ENCODE measurements around the gene SVIL. TPM values are rescaled to one million over a fixed set of nuclear protein-coding genes. Genes with fewer than 3 reads are reported as not detected.

Gene SVIL
- total and polyA plus RNA-seq, 2 donors (not counting 1 experiment from before 2014, with no cell fraction given): 17.7 to 94.3 TPM

DNA sequence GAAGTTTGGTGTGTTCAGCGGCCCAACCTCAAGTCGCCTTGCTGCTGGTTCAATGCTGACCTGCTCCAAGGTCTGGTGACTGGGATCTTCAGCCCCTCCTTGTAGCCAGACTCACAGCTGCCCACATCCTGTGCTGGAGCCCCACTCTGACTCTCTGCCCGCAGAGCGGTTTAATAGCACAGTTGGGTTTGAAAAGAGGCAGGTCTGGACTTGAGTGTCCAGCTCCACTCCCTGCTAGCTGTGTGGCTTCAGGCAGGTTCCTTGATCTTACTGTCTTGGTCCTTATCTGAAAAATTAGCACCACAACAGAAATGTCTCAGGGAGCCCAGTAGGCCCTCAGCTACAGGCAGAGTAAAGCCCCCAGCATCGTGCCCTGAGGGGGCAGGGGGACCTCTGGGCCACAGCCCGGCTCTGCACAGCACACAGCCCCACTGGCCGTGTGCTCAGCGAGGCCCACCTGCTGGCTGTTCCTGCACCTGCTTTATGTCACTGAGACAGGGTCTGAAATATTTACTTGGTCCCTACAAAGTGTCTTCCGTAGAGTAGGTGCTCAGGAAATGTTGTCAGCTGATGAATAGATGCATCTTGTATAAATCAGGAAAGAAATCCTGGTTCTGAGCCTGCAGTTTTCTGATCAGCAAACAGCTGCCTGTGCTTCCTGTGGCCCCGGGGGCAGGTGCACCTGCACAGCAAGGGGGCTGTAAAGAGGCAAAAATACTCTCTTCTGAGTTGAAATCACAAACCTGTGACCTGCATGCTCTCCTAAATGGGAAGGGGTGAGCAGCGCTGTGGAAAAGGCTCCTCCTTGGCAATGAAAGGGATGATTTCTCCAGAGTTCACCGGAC, 155.5 kb downstream of the SVIL start:
- Histone ChIP-seq H3K4me2 (ENCODE audit: extremely low read depth, insufficient read depth, low read length) (no peak overlapping the region), H3K79me2 (ENCODE audit: control insufficient read depth, insufficient read depth, low read length) (no peaks in the 10 kb centered on the region), H2AFZ (ENCODE audit: low read length) (no peak overlapping the region), H3K27ac (ENCODE audit: insufficient read depth, low read length) (no peak overlapping the region), H3K9ac (ENCODE audit: insufficient read depth, low read length) (no peak overlapping the region), H3K4me1 (ENCODE audit: control insufficient read depth, extremely low read depth, insufficient read depth, low read length) (peaks cover 8% of the 10 kb centered on the region), H3K9me3 (ENCODE audit: control insufficient read depth, insufficient read depth, low read depth, low read length) (no peaks in the 10 kb centered on the region), H3K27me3 (ENCODE audit: control insufficient read depth, insufficient read depth, low read length) (no peaks in the 10 kb centered on the region), H3K36me3 (ENCODE audit: control insufficient read depth, insufficient read depth, low read length) (peaks cover 9% of the 10 kb centered on the region), H4K20me1 (ENCODE audit: control insufficient read depth, extremely low read depth, insufficient read depth, low read length) (no peaks in the 10 kb centered on the region), H3K4me3 (replicated peaks in 1 of 4; ENCODE audit: control extremely low read depth in 1 of 4, insufficient read depth in 1 of 4, low read depth in 3 of 4, low read length in 4 of 4) (no peak overlapping the region)
- TF ChIP-seq, protein P1, sequence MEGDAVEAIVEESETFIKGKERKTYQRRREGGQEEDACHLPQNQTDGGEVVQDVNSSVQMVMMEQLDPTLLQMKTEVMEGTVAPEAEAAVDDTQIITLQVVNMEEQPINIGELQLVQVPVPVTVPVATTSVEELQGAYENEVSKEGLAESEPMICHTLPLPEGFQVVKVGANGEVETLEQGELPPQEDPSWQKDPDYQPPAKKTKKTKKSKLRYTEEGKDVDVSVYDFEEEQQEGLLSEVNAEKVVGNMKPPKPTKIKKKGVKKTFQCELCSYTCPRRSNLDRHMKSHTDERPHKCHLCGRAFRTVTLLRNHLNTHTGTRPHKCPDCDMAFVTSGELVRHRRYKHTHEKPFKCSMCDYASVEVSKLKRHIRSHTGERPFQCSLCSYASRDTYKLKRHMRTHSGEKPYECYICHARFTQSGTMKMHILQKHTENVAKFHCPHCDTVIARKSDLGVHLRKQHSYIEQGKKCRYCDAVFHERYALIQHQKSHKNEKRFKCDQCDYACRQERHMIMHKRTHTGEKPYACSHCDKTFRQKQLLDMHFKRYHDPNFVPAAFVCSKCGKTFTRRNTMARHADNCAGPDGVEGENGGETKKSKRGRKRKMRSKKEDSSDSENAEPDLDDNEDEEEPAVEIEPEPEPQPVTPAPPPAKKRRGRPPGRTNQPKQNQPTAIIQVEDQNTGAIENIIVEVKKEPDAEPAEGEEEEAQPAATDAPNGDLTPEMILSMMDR (conservative IDR thresholded peaks at IDR 0.05 in 1 of 2, IDR thresholded peaks at IDR 0.05 in 1 of 2; ENCODE audit: low read depth in 1 of 2, low read length in 2 of 2): no peak
- no peak for TF ChIP-seq EZH2 (IDR thresholded peaks at IDR 0.05; ENCODE audit: low read length, missing control alignments)
- DNase-seq (ENCODE audit: low read depth in 2 of 2): peak in 1 of 2 donors; percentile 58

DNA sequence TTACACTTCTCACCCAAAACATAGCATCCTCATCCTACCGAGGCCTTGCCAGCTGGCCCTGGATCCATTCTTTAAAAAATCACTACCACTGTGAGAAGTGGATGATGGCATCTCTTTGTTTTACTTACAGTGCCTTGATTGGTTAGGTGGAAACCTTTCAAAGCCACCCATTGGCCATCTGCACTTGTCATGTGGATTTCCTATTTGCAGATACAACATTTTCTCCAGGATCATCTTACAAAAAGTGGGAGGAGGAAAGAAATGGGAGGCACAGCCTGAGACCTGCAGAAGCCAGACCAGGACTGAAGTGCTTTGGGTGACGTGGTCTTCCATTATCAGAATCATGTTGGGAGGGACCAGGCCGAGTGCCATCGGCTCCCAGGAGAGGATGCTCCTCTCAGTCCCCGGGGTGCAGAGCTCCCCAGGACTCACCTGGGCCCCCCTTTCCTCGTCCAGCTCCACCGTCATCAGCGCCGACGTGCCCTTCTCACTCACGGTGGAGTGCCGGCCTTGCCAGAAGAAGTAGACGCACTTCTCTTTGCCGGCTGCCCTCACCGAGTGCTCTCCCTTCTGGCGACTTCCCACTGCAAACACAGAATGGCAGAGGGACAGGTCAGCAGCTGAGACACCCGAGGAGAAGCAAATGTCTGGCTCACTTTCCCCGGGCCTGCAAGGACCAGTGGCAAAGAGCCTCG, 161.2 kb downstream of the SVIL start:
- no peak overlapping the region for H3K9ac ChIP-seq (ENCODE audit: insufficient read depth, low read length)
- no peaks in the 10 kb centered on the region for H4K20me1 ChIP-seq (ENCODE audit: control insufficient read depth, extremely low read depth, insufficient read depth, low read length)
- no peaks in the 10 kb centered on the region for H3K79me2 ChIP-seq (ENCODE audit: control insufficient read depth, insufficient read depth, low read length)
- no peak overlapping the region for H3K27ac ChIP-seq (ENCODE audit: insufficient read depth, low read length)
- no peaks in the 10 kb centered on the region for H3K27me3 ChIP-seq (ENCODE audit: control insufficient read depth, insufficient read depth, low read length)
- no peaks in the 10 kb centered on the region for H3K9me3 ChIP-seq (ENCODE audit: control insufficient read depth, insufficient read depth, low read depth, low read length)
- TF ChIP-seq, protein P1 (conservative IDR thresholded peaks at IDR 0.05 in 1 of 2, IDR thresholded peaks at IDR 0.05 in 1 of 2; ENCODE audit: low read depth in 1 of 2, low read length in 2 of 2): no peak
- no peak for TF ChIP-seq EZH2 (IDR thresholded peaks at IDR 0.05; ENCODE audit: low read length, missing control alignments)
- H2AFZ ChIP-seq (ENCODE audit: low read length): no peak overlapping the region
- peak in 1 of 2 donors; percentile 16 for DNase-seq (ENCODE audit: low read depth in 2 of 2)
- H3K4me3 ChIP-seq (replicated peaks in 1 of 4; ENCODE audit: control extremely low read depth in 1 of 4, insufficient read depth in 1 of 4, low read depth in 3 of 4, low read length in 4 of 4): no peak overlapping the region
- H3K4me1 ChIP-seq (ENCODE audit: control insufficient read depth, extremely low read depth, insufficient read depth, low read length): peaks cover 9% of the 10 kb centered on the region
- H3K36me3 ChIP-seq (ENCODE audit: control insufficient read depth, insufficient read depth, low read length): peaks cover 16% of the 10 kb centered on the region
- H3K4me2 ChIP-seq (ENCODE audit: extremely low read depth, insufficient read depth, low read length): no peak overlapping the region

DNA sequence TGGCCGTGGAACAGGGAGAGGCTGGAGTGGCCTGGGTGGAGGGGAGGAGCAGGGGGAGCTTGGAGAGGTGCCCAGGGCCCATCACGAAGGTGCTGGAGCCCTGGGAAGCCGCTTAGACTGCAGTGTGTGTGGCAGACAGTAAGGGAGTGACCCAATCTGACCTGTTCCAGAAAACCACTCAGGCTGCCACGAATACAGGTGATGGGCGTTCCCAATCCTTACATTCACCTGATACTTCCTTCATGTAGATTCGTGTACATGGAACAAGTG, 161.7 kb downstream of the SVIL start:
- Histone ChIP-seq H2AFZ (ENCODE audit: low read length) (no peak overlapping the region), H3K36me3 (ENCODE audit: control insufficient read depth, insufficient read depth, low read length) (peaks cover 16% of the 10 kb centered on the region)

More for the DNA sequence above, 161.7 kb downstream of the SVIL start:
- H3K4me1 ChIP-seq (ENCODE audit: control insufficient read depth, extremely low read depth, insufficient read depth, low read length): peaks cover 9% of the 10 kb centered on the region
- DNase-seq (ENCODE audit: low read depth in 2 of 2): no peak
- no peaks in the 10 kb centered on the region for H3K79me2 ChIP-seq (ENCODE audit: control insufficient read depth, insufficient read depth, low read length)
- no peaks in the 10 kb centered on the region for H4K20me1 ChIP-seq (ENCODE audit: control insufficient read depth, extremely low read depth, insufficient read depth, low read length)
- no peak overlapping the region for H3K4me3 ChIP-seq (replicated peaks in 1 of 4; ENCODE audit: control extremely low read depth in 1 of 4, insufficient read depth in 1 of 4, low read depth in 3 of 4, low read length in 4 of 4)
- H3K9ac ChIP-seq (ENCODE audit: insufficient read depth, low read length): no peak overlapping the region
- no peaks in the 10 kb centered on the region for H3K27me3 ChIP-seq (ENCODE audit: control insufficient read depth, insufficient read depth, low read length)
- no peak overlapping the region for H3K4me2 ChIP-seq (ENCODE audit: extremely low read depth, insufficient read depth, low read length)
- no peak overlapping the region for H3K27ac ChIP-seq (ENCODE audit: insufficient read depth, low read length)
- no peak for TF ChIP-seq EZH2 (IDR thresholded peaks at IDR 0.05; ENCODE audit: low read length, missing control alignments)
- TF ChIP-seq, protein P1 (conservative IDR thresholded peaks at IDR 0.05 in 1 of 2, IDR thresholded peaks at IDR 0.05 in 1 of 2; ENCODE audit: low read depth in 1 of 2, low read length in 2 of 2): no peak
- no peaks in the 10 kb centered on the region for H3K9me3 ChIP-seq (ENCODE audit: control insufficient read depth, insufficient read depth, low read depth, low read length)

Measured in fibroblast of lung (primary cell).